ENCODE data around the gene NBL1.

The NBL1 gene

DNA sequence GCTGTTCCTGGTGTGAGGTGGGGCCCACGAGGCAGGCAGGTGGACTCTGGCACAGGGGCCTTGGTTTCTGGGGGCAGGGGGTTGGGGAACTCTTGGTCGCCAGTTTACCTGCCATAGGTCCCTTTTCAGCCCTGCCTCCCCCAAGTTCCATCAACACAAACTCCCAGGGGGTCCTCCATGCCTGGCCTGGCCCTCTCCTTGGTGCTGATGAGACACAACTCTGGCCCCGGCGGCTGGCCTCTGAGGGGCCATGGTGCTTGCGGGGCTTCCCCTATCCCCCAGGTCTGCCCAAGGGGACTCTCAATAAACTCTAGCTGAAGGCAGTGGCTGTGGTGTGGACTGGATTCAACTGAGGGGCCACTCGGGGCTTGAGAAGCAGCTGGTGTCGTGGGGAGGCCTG lies 36.5 kb downstream of the NBL1 start:
- H3K27ac Mint-ChIP-seq = no peak overlapping the region
- H3K4me1 Mint-ChIP-seq (ENCODE audit: low read depth) = no peaks in the 10 kb centered on the region
- no peaks in the 10 kb centered on the region for H3K9me3 Mint-ChIP-seq
- H3K36me3 Mint-ChIP-seq (ENCODE audit: low read depth) = peaks cover 11% of the 10 kb centered on the region
- H3K4me3 Mint-ChIP-seq = no peak overlapping the region
- intact Hi-C loops (cut with micrococcal nuclease) = no loop called here
- peaks cover 10% of the 10 kb centered on the region for H3K27me3 Mint-ChIP-seq

DNA sequence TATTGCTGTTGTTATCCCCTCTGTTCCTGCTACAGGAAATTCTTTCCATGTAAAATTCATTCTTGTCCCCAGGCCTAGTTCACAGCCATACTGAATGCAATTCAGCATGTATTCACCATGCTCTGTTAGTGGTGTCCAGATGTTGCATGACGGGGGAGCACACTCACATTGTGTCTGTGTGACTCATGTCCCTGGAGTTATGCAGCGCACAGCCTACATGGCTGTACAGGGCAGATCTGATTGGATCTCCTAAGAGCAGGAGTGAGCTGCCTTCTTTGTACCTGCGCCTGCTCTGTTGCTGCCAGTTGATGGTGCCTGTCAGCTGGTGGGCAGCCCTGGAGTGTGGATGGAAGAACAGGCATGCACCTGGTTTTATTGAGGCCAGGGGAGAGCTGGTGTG lies 38.1 kb downstream of the NBL1 start:
- intact Hi-C loops (cut with micrococcal nuclease) = no loop called here
- Mint-ChIP-seq H3K27me3 (peaks cover 1% of the 10 kb centered on the region), H3K4me3 (no peak overlapping the region), H3K27ac (no peak overlapping the region), H3K36me3 (ENCODE audit: low read depth) (peaks cover 17% of the 10 kb centered on the region), H3K4me1 (ENCODE audit: low read depth) (no peaks in the 10 kb centered on the region), H3K9me3 (peaks cover 2% of the 10 kb centered on the region)

DNA sequence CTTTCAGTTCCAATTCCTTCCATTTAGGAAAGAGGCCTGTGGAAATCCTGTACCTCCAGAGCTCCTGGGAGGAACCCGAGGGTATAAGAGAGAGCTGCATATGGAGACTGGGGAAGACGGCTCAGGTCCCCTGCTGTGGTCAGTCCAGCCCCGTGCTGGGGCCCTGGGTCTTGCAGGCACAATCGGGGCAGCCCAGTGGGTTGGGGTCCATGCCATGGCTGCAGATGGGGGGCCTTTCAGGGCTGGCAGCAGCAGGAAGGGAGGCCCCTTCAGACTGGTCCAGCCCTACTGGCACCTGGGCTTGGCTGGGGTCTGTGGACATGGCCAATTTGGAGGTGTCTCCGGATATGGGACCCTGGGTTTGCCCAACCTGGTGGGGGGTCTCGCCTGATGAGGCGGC lies 38.8 kb downstream of the NBL1 start:
- no peaks in the 10 kb centered on the region for H3K27me3 Mint-ChIP-seq
- no peak overlapping the region for H3K27ac Mint-ChIP-seq
- H3K9me3 Mint-ChIP-seq = peaks cover 8% of the 10 kb centered on the region
- intact Hi-C loops (cut with micrococcal nuclease) = no loop called here
- H3K4me3 Mint-ChIP-seq = no peak overlapping the region
- H3K36me3 Mint-ChIP-seq (ENCODE audit: low read depth) = peaks cover 23% of the 10 kb centered on the region
- no peaks in the 10 kb centered on the region for H3K4me1 Mint-ChIP-seq (ENCODE audit: low read depth)

DNA sequence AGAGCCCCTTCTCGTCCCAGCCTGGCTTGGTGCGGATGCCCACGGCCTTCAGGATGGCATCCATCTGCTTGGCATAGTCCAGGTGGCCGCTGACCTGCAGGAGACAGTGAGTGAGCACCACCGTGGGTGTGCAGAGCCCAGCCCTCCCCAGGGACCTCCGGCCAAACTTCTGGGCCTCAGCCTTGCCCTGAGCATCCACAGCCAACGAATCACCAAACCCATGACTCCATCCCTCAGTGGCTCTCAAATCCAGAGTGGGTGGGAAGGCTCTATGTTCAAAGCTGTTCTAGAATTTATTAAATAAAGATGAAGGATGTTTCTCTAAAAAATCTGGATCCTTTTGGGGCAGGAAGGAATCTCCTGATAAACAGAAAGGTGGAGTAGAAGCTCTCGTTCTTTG lies 39.2 kb downstream of the NBL1 start:
- Mint-ChIP-seq H3K27ac (no peak overlapping the region), H3K36me3 (ENCODE audit: low read depth) (peaks cover 28% of the 10 kb centered on the region), H3K9me3 (peaks cover 10% of the 10 kb centered on the region), H3K27me3 (no peaks in the 10 kb centered on the region), H3K4me3 (no peak overlapping the region), H3K4me1 (ENCODE audit: low read depth) (no peaks in the 10 kb centered on the region)
- intact Hi-C loops (cut with micrococcal nuclease) = no loop called here

DNA sequence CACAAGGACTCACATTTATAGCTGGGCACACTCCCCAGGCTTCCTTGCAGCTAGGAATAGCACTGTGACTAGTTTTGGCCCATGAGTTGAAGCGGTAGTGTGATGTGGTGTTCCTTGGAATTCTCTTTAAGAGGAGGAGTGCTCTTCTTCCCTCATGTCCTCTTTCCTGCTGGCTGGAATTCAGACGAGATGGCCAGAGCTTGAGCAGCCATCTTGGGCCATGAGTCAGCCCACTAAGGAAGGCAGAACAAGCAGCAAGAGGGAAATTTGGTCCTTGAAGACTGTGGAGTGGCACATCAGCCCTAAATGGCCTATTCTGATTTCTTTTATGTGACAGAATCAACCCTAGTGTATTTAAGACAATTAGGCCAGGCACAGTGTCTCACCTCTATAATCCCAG lies 40.6 kb downstream of the NBL1 start:
- no peaks in the 10 kb centered on the region for H3K4me1 Mint-ChIP-seq (ENCODE audit: low read depth)
- H3K27ac Mint-ChIP-seq = no peak overlapping the region
- H3K36me3 Mint-ChIP-seq (ENCODE audit: low read depth) = peaks cover 41% of the 10 kb centered on the region
- H3K9me3 Mint-ChIP-seq = peaks cover 12% of the 10 kb centered on the region
- intact Hi-C loops (cut with micrococcal nuclease) = no loop called here
- no peak overlapping the region for H3K4me3 Mint-ChIP-seq
- H3K27me3 Mint-ChIP-seq = no peaks in the 10 kb centered on the region

DNA sequence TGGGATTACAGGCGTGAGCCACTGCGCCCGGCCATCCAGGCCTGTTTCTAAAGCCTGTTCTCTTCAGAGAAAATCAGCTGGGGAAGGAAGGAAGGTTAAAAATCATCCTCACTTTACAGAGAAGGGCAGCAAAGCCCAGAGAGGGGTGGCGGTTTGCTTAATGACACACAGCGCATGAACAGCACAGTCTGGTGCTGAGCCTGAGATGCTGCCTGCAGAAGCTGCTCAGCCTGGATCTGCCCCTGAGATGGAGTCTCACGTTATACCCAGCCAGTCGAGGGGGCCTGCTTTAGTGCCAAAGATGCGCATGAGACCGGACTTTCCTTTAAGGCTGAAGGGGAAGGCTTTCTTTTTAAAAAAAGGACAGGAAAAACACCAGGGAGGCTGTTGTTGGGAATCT lies 41.9 kb downstream of the NBL1 start:
- Mint-ChIP-seq H3K4me3 (no peak overlapping the region), H3K27me3 (no peaks in the 10 kb centered on the region), H3K9me3 (peaks cover 24% of the 10 kb centered on the region), H3K4me1 (ENCODE audit: low read depth) (no peaks in the 10 kb centered on the region), H3K27ac (no peak overlapping the region), H3K36me3 (ENCODE audit: low read depth) (peaks cover 54% of the 10 kb centered on the region)
- intact Hi-C loops (cut with micrococcal nuclease) = no loop called here

DNA sequence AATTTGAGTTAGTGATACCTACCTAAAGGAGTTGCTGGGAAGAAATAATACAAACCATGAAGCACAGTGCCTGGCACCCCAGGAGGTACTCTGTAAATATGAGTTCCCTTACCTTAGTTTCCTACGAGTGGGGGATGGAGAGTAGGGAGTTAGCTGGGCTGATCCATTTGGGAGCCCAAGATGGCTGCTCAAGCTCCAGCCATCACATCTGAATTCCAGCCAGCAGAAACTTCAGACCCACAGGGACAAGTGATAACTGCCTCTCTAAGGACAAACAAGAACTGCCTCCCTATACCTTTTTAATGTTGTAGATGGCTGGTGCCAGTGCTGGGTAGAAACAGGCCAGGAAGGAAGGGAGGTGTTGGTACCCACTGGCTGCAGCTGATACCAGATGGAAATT lies 43.3 kb downstream of the NBL1 start:
- Mint-ChIP-seq H3K4me1 (ENCODE audit: low read depth) (no peaks in the 10 kb centered on the region), H3K9me3 (peaks cover 32% of the 10 kb centered on the region)

DNA sequence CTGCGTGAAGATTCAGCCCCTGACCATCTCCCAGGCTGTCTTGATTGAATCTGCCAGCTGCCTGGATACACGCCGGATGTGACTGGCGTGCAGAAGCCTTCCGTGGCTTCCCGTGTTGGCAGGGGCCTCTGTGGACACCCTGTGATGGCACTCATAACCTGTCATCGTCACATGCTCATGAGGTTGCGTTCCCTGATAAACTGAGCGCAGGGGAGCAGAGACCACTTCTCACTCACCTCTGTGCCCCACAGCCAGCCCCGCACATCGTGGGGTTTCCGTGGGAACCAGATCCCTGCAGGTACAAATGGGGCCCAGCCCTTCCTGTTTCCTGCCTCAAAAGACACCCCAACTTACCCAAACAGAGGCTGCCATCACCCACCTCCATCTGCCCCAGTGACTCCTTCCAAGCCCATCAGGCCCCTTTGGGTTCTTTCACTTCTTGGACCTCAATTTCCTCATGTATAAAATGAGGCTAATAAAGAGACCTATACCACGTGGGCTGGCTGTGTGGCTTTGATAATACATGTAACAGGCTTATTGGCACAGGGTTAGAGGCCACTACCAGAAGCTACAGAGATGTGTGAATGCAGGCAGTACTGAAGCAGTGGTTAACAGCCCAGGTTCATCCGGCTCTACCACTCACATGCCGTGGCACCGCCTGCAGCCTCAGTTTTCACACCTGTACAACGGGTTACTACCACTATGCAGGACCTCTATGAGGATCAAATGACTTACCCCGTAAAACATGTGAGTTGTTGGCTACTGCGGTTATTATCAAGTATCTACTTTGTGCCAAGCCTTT lies 44.1 kb downstream of the NBL1 start:
- H3K4me3 Mint-ChIP-seq = no peak overlapping the region
- peaks cover 65% of the 10 kb centered on the region for H3K36me3 Mint-ChIP-seq (ENCODE audit: low read depth)
- intact Hi-C loops (cut with micrococcal nuclease) = no loop called here
- no peaks in the 10 kb centered on the region for H3K27me3 Mint-ChIP-seq
- no peaks in the 10 kb centered on the region for H3K4me1 Mint-ChIP-seq (ENCODE audit: low read depth)
- no peak overlapping the region for H3K27ac Mint-ChIP-seq
- H3K9me3 Mint-ChIP-seq = peaks cover 32% of the 10 kb centered on the region

More for the DNA sequence above, 43.3 kb downstream of the NBL1 start:
- no peak overlapping the region for H3K4me3 Mint-ChIP-seq
- intact Hi-C loops (cut with micrococcal nuclease) = no loop called here
- H3K27me3 Mint-ChIP-seq = no peaks in the 10 kb centered on the region
- H3K27ac Mint-ChIP-seq = no peak overlapping the region
- H3K36me3 Mint-ChIP-seq (ENCODE audit: low read depth) = peaks cover 65% of the 10 kb centered on the region

DNA sequence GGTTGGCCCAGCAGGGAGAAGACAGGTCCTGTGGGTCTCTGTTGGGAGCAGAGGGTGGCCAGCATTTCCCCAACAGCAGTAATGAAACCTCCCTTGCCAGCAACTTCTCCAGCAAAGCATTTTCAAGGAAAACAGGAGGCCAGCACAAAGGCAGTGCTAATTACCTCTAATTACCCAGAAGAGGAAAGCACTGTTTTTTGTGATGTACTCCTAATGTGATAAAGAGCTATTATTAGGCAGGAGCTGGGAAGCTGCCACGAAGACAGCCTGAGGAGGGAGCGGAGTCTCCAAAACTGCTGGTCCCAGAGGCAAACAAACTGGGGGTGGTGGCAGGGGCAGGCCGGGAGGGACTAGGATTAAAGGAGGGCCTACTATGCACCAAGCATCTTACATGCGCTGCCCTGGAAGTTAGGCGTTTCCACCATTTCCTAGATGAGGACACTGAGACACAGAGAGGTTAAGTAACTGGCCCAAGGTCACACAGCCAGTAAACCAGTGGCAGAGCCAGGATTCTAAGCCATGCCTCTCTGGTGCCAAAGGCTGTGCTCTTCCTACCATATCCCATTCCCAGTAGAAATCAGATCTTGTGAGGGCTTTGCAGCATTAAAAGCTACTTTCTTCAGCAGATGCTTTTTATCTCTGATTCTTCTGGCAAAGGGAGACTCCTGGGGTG lies 45.1 kb downstream of the NBL1 start:
- Mint-ChIP-seq H3K4me3 (no peak overlapping the region), H3K9me3 (peaks cover 32% of the 10 kb centered on the region), H3K27me3 (no peaks in the 10 kb centered on the region), H3K4me1 (ENCODE audit: low read depth) (no peaks in the 10 kb centered on the region), H3K36me3 (ENCODE audit: low read depth) (peaks cover 75% of the 10 kb centered on the region), H3K27ac (no peak overlapping the region)
- intact Hi-C loops (cut with micrococcal nuclease) = no loop called here

DNA sequence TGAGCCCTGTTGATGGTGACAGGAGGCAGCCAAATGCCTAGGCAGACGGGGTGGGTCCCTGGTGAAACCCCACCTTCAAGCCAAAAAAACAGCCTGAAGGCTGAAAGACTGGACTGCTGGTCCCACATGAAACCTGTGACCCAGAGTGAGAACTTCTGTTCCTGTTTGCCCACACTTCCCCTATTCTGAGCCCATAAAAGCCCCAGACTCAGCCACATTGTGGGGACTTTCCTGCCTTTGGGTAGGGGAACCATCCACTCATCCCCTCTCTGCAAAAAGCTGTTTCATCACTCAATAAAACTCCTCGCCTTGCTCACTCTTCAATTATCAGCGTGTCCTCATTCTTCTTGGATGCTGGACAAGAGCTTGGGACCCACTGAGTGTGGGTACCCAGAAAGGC lies 45.7 kb downstream of the NBL1 start:
- H3K27me3 Mint-ChIP-seq = no peaks in the 10 kb centered on the region
- peaks cover 32% of the 10 kb centered on the region for H3K9me3 Mint-ChIP-seq
- peaks cover 82% of the 10 kb centered on the region for H3K36me3 Mint-ChIP-seq (ENCODE audit: low read depth)
- no peaks in the 10 kb centered on the region for H3K4me1 Mint-ChIP-seq (ENCODE audit: low read depth)
- no peak overlapping the region for H3K4me3 Mint-ChIP-seq
- no peak overlapping the region for H3K27ac Mint-ChIP-seq
- intact Hi-C loops (cut with micrococcal nuclease) = no loop called here

DNA sequence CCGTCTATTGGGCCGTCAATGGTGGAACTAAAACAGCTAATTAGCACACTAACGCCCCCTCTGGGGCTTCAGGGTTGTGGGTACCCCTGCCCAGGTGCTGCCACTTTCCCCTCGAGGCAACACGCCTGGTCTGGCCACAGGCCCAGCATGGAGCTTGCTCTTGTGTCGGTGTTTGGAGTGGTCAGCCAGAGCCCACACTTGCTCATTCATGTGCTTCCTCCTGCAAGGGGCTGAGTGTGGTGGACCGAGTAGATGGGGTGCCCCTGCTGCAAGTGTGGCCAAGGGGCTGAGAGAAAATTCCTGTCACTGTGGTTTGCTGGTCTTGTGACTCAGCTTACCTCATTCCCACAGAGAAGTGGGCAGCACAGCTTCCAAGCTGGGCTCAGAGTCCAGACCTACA lies 46.2 kb downstream of the NBL1 start:
- Mint-ChIP-seq H3K36me3 (ENCODE audit: low read depth) (peaks cover 86% of the 10 kb centered on the region), H3K9me3 (peaks cover 32% of the 10 kb centered on the region), H3K27ac (no peak overlapping the region), H3K4me3 (no peak overlapping the region), H3K4me1 (ENCODE audit: low read depth) (no peaks in the 10 kb centered on the region), H3K27me3 (no peaks in the 10 kb centered on the region)
- intact Hi-C loops (cut with micrococcal nuclease) = no loop called here

DNA sequence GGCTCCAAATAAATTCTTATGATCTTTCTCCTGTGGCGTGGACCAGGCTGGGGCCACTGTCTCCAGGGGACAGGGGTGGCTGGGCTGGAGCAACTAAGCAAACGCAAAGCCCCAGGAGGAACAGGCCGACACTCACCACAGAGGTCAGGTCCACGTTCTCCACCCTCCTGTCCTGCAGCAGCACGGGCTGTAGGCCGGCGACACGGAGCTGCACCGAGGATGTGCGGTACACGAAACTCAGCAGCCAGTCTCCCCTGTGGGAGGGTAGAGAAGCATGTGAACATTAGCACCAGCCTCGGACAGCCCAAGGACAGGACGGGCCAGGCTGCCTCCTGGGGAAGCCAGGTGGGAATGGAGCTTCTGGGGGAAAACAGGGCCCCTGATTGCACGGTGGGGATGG lies 50.2 kb downstream of the NBL1 start:
- Mint-ChIP-seq H3K4me1 (ENCODE audit: low read depth) (peaks cover 12% of the 10 kb centered on the region), H3K27me3 (no peaks in the 10 kb centered on the region), H3K27ac (no peak overlapping the region), H3K36me3 (ENCODE audit: low read depth) (peaks cover 92% of the 10 kb centered on the region), H3K9me3 (peaks cover 31% of the 10 kb centered on the region), H3K4me3 (no peak overlapping the region)
- intact Hi-C loops (cut with micrococcal nuclease) = no loop called here

DNA sequence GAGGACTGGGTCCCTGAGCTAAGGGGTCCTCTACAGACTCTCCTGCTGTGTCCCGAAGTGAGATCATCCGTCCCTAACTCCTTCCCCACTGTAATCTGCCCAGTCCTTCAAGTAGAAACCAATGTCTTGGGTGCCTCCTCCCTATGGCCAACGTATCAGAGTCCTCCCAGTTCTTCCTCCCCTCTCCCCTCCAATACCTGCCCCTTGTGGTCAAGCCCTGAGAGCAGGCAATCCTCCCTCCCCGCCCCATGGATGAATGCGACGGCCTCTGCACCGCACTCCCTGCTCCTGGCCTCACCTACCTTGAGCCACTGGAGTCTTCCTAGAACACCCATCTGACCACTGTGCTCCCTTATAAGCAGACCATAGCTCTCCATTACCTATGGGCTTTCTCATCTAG lies 51.7 kb downstream of the NBL1 start:
- Mint-ChIP-seq H3K27ac (no peak overlapping the region), H3K4me1 (ENCODE audit: low read depth) (peaks cover 12% of the 10 kb centered on the region), H3K9me3 (peaks cover 18% of the 10 kb centered on the region), H3K4me3 (no peak overlapping the region), H3K27me3 (no peaks in the 10 kb centered on the region), H3K36me3 (ENCODE audit: low read depth) (peaks cover 89% of the 10 kb centered on the region)
- intact Hi-C loops (cut with micrococcal nuclease) = no loop called here

DNA sequence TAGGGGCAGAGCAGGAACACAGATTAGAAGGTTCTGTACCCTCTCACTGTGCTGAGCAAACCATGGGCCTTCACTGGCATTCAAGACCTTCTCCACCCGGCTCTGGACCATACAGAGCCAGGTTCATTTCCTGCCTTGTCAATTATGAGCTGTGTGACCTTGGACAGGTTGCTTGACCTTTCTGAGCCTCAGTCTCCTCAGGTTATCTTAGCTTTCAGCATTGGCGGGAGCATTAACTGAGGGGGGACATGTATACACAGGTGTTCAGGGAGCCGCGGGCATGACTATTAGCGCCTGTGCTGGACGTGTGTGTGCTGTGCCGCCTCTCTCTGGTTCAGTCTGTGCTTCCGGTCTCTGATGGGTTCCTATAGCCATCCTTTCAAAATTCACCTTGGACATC lies 52.7 kb downstream of the NBL1 start:
- H3K27me3 Mint-ChIP-seq = no peaks in the 10 kb centered on the region
- intact Hi-C loops (cut with micrococcal nuclease) = no loop called here
- H3K9me3 Mint-ChIP-seq = peaks cover 9% of the 10 kb centered on the region
- H3K27ac Mint-ChIP-seq = no peak overlapping the region
- H3K36me3 Mint-ChIP-seq (ENCODE audit: low read depth) = peaks cover 89% of the 10 kb centered on the region
- peaks cover 12% of the 10 kb centered on the region for H3K4me1 Mint-ChIP-seq (ENCODE audit: low read depth)
- H3K4me3 Mint-ChIP-seq = no peak overlapping the region

DNA sequence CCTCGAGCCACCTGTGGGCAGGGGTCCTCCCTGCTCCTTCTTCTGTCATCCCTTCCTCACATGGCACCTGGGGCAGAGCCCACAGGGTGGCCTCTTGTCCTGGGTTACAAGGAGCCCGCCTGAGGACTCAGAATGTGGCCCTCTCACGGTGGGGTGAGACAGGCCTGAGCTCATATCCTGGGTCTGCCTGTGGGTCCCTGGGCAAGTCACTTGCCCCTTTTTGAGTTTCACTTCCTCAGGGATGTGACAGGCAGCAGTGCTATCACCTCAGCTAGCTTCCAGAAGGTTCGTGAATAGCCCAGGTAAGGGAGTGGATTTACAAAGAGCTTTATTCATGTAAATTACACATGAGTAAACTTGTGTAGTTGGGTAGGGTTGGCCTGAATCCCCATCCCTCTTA lies 54.1 kb downstream of the NBL1 start:
- intact Hi-C loops (cut with micrococcal nuclease) = no loop called here
- Mint-ChIP-seq H3K9me3 (peaks cover 9% of the 10 kb centered on the region), H3K27ac (no peak overlapping the region), H3K27me3 (no peaks in the 10 kb centered on the region), H3K4me3 (no peak overlapping the region), H3K36me3 (ENCODE audit: low read depth) (peaks cover 76% of the 10 kb centered on the region), H3K4me1 (ENCODE audit: low read depth) (peaks cover 12% of the 10 kb centered on the region)
